ENCODE results near the gene SLCO2B1. TPM values are rescaled to one million over a fixed set of nuclear protein-coding genes. Genes with fewer than 3 reads are reported as not detected.

Gene SLCO2B1
- total RNA-seq, 2 experiments from 2014 or later, result not detected

DNA sequence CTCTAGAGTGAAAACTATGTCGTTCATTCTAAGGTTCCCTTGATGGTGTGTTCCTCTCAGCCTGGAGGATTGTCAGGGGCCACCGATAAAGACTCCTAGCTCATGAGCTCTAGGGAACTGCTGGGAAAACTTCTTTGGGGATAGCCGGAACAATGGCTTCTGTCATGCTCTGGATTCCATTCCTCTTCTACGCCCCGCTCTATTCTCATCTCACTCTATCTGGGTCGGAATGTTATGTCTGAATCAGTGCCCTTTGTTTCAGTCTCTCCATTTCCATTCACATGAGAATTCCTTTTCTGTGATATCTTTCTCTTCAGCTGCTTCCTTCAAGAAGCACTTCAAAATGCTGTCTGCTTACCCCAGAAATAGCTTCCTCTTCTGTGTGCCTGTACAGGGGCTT, 16.9 kb upstream of the SLCO2B1 start:
- DNase-seq (no peak), ATAC-seq (no peak)
- no peaks in the 10 kb centered on the region for H3K9me3 Mint-ChIP-seq (ENCODE audit: insufficient read depth)
- no peaks in the 10 kb centered on the region for H3K36me3 Mint-ChIP-seq (ENCODE audit: low read depth)
- H3K27ac Mint-ChIP-seq, result no peak overlapping the region
- H3K4me1 Mint-ChIP-seq (ENCODE audit: low read depth), result no peaks in the 10 kb centered on the region
- H3K27me3 Mint-ChIP-seq (ENCODE audit: low read depth), result peaks cover 29% of the 10 kb centered on the region
- CTCF ChIA-PET, result interaction anchor here (0.7 to 2.9 kb wide), 5 partner anchors 10 to 204 kb away, joined by 3 to 15 read pairs (median 8); no protein-coding TSS in a partner anchor
- no peak overlapping the region for H3K4me3 Mint-ChIP-seq
- POLR2A ChIA-PET, result interaction anchor here (0.6 kb wide), 1 partner anchor 124 kb away, joined by 3 read pairs; no protein-coding TSS in a partner anchor

DNA sequence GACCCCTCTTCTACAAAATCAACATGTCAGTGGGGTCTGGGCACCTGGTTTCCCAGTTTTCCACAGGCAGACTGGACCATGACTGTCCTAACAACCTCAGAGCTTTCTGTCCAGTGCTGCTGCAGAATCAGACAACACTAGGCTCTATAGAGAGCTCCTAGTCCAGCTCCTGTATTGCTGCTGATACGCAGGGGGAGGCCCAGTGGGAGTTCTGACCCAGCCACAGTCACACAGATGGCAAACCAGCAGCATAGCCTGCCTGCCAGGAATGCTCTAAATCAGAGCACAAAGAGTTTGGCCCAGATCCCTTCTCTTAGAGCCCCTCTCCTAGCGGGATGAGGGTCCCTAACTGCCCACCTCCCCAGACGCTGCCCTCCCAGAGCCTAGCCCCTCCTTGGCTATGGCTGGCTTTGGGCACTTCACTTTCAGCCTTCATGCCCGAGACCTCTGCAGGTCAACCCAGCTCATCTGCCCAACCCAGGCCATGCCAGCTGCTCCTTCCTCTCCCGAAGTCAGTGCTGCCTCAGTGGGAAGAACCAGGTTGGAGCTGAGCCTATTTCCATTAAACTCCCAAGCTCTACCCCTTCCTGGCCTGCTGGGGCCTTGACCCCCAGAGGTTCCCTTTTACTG, 15.8 kb upstream of the SLCO2B1 start:
- no peak for DNase-seq
- ChIA-PET POLR2A (no interaction called here), CTCF (interaction anchor here (2.2 to 2.9 kb wide), 3 partner anchors 8 to 113 kb away, joined by 8 to 15 read pairs (median 9); no protein-coding TSS in a partner anchor)
- no peaks in the 10 kb centered on the region for H3K36me3 Mint-ChIP-seq (ENCODE audit: low read depth)
- no peak for ATAC-seq
- H3K9me3 Mint-ChIP-seq (ENCODE audit: insufficient read depth), result no peaks in the 10 kb centered on the region
- H3K4me3 Mint-ChIP-seq, result no peak overlapping the region
- no peaks in the 10 kb centered on the region for H3K4me1 Mint-ChIP-seq (ENCODE audit: low read depth)
- peaks cover 30% of the 10 kb centered on the region for H3K27me3 Mint-ChIP-seq (ENCODE audit: low read depth)
- H3K27ac Mint-ChIP-seq, result no peak overlapping the region

DNA sequence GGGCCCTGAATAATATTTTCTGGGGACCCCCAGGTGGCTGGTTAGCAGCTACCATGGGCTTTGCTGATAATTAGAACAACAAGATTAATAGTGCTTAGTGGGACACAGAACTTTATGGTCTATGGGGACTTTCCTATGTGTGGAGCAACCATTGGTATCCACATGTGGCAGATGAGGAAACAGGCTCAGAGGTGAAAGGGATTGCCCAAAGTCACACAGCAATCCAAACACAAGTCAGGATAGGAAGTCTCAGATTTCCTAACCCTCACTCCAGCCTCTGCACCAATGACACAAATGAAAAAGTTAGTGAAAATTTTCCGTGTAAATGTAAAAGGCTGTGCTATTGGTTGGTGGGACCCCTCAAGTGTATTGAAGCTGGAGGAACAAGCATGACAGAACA, 15.3 kb upstream of the SLCO2B1 start:
- H3K36me3 Mint-ChIP-seq (ENCODE audit: low read depth), result no peaks in the 10 kb centered on the region
- no peak for ATAC-seq
- H3K27me3 Mint-ChIP-seq (ENCODE audit: low read depth), result peaks cover 30% of the 10 kb centered on the region
- ChIA-PET POLR2A (no interaction called here), CTCF (interaction anchor here (2.2 to 2.9 kb wide), 3 partner anchors 8 to 113 kb away, joined by 8 to 15 read pairs (median 9); no protein-coding TSS in a partner anchor)
- H3K4me3 Mint-ChIP-seq, result no peak overlapping the region
- no peak overlapping the region for H3K27ac Mint-ChIP-seq
- DNase-seq, result no peak
- no peaks in the 10 kb centered on the region for H3K9me3 Mint-ChIP-seq (ENCODE audit: insufficient read depth)
- peaks cover 3% of the 10 kb centered on the region for H3K4me1 Mint-ChIP-seq (ENCODE audit: low read depth)

DNA sequence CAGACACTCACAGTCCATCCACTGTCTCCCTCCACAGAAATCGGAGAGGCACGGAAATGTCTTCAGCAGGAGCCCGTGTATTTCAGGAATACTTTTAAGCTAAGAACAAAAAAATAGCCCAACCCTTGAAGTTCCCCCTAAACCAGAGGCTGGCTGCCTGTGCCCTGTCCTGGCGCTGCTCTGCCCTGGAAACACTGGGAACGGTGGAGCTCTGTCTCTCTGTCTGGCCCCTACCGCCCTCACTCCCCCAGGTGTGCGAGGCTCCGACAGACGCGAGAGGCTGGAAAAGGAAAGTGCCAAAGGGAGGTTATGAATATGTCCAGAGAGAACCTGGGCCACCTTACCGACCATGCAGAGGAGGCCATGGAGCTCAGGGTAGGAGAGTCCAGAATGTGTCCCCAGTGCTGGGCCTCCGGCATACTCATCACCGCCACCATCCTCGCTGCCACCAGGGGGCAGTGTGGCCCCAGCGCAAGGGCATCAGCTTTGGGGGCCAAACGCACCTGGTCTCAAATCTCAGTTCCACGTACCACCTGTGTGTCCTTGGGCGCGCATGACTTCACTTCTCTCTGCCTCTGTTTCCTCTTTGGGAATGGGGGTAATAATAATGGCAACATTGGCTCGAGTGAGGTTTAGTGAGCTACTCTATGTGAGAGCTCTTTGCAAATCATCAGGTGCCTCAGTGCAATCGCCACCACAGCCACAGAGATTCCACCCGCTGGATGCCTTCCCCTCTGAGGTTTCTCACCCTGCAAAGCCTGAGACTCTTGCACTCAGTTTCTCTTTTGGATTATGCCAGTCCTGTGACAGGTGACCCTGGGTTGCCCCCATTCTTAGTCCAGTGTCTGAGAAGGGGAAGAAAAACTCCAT, 10.4 kb upstream of the SLCO2B1 start:
- H3K27me3 Mint-ChIP-seq (ENCODE audit: low read depth), result peaks cover 20% of the 10 kb centered on the region
- H3K9me3 Mint-ChIP-seq (ENCODE audit: insufficient read depth), result no peaks in the 10 kb centered on the region
- no peaks in the 10 kb centered on the region for H3K36me3 Mint-ChIP-seq (ENCODE audit: low read depth)
- H3K27ac Mint-ChIP-seq, result no peak overlapping the region
- peak; percentile 57 for ATAC-seq
- peak; percentile 86 for DNase-seq
- POLR2A ChIA-PET, result interaction anchor here (0.8 to 1.3 kb wide), 2 partner anchors 35 to 208 kb away, joined by 3 read pairs; no protein-coding TSS in a partner anchor
- H3K4me1 Mint-ChIP-seq (ENCODE audit: low read depth), result peaks cover 49% of the 10 kb centered on the region
- H3K4me3 Mint-ChIP-seq, result no peak overlapping the region
- CTCF ChIA-PET, result interaction anchor here (0.7 to 15.6 kb wide), 54 partner anchors 10 to 454 kb away, joined by 3 to 538 read pairs (median 5); partner anchors contain the start of genes SLCO2B1 and TPBGL

DNA sequence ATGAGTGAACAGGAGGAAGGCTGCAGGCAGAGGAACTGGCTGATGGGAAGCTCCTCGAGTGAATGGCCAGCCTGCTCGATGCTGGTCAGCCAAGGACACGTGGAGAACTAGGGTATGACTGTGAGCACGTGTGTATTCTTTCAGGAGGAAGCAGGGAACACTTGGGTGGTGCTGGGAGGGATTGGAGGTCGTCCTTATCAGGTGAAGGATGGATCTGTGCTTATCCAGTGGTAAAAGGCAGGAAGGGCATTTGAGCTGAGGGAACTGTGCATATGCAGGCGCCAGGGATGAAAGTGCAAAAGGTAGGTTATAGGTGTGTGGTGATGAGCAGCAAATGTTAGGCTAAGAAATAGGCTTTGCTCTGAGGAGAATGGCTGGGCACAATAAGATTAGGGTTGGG, 9.7 kb upstream of the SLCO2B1 start:
- H3K27ac Mint-ChIP-seq, result no peak overlapping the region

DNA sequence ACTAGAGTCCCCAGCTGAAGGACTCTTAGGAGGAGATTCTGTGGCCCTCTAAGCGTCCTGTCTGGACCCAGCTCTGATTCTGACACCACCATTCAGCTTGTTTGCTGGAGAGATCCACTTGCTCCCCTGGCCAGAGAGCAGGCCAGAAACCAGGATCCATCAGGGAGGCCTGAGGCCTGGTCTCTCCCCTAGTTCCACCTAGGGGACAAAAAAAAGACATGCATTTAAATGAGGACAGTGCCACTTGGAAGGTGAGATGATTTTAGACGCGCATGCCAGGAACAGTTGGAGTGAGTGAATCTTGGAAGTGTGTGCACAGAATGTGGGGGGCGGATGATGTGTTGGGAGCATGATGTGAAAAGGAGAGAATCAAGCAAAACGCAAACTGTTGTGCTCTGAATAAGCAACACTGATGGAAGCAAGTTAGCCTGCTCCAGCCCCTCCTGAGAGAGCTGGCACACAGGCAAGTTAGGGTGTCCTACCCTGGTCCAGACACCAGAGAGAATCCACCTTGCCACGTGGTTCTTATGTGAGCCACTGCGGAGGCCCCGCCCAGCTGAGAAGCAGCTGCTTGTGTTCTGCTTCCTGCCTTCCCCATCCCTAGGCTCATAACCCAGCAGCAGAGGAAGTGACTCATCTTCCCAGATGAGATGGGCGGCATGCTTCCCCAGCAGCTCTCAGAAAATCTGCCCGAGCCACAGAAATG, 8.0 kb upstream of the SLCO2B1 start:
- peak overlapping the region; percentile 42 for H3K4me3 Mint-ChIP-seq

More for the DNA sequence above, 9.7 kb upstream of the SLCO2B1 start:
- Mint-ChIP-seq H3K4me3 (no peak overlapping the region), H3K27me3 (ENCODE audit: low read depth) (peaks cover 24% of the 10 kb centered on the region), H3K36me3 (ENCODE audit: low read depth) (no peaks in the 10 kb centered on the region), H3K4me1 (ENCODE audit: low read depth) (peaks cover 50% of the 10 kb centered on the region), H3K9me3 (ENCODE audit: insufficient read depth) (no peaks in the 10 kb centered on the region)
- ATAC-seq (no peak), DNase-seq (no peak)
- ChIA-PET CTCF (interaction anchor here (0.8 to 15.6 kb wide), 45 partner anchors 9 to 453 kb away, joined by 3 to 538 read pairs (median 7); partner anchors contain the start of genes SLCO2B1 and TPBGL), POLR2A (interaction anchor here (0.8 to 1.3 kb wide), 2 partner anchors 34 to 209 kb away, joined by 3 read pairs; no protein-coding TSS in a partner anchor)

DNA sequence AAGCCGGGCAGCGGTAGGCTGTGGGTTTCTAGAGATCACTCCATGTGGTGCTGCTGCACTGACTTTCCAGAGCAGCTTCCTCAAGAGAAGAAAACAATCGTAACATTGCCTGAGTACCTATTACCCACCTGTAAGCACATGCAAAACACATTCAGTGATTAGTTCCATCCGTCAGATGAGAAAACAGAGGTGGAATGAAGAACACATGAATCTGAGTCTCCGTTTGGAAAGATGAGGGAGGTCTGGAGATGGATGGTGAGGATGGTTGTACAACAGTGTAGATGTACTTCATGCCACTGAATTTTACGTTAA, 7.5 kb upstream of the SLCO2B1 start:
- peaks cover 17% of the 10 kb centered on the region for H3K27me3 Mint-ChIP-seq (ENCODE audit: low read depth)
- ChIA-PET POLR2A (interaction anchor here (0.9 kb wide), 1 partner anchor 99 kb away, joined by 5 read pairs; no protein-coding TSS in a partner anchor), CTCF (interaction anchor here (0.7 to 15.6 kb wide), 21 partner anchors 9 to 217 kb away, joined by 3 to 538 read pairs (median 6); partner anchors contain the start of genes NEU3 and TPBGL)
- H3K4me3 Mint-ChIP-seq, result peak overlapping the region; percentile 42
- H3K27ac Mint-ChIP-seq, result peak overlapping the region; percentile 89
- H3K4me1 Mint-ChIP-seq (ENCODE audit: low read depth), result peaks cover 63% of the 10 kb centered on the region
- no peak for ATAC-seq
- no peaks in the 10 kb centered on the region for H3K36me3 Mint-ChIP-seq (ENCODE audit: low read depth)
- DNase-seq, result no peak
- H3K9me3 Mint-ChIP-seq (ENCODE audit: insufficient read depth), result no peaks in the 10 kb centered on the region

More for the DNA sequence above, 8.0 kb upstream of the SLCO2B1 start:
- ChIA-PET CTCF (interaction anchor here (0.5 to 15.6 kb wide), 23 partner anchors 8 to 217 kb away, joined by 3 to 538 read pairs (median 5); partner anchors contain the start of genes NEU3 and TPBGL), POLR2A (interaction anchor here (0.9 kb wide), 1 partner anchor 99 kb away, joined by 5 read pairs; no protein-coding TSS in a partner anchor)
- DNase-seq (peak; percentile 86), ATAC-seq (peak; percentile 86)
- H3K36me3 Mint-ChIP-seq (ENCODE audit: low read depth), result no peaks in the 10 kb centered on the region
- peaks cover 58% of the 10 kb centered on the region for H3K4me1 Mint-ChIP-seq (ENCODE audit: low read depth)
- H3K27ac Mint-ChIP-seq, result peak overlapping the region; percentile 89
- H3K27me3 Mint-ChIP-seq (ENCODE audit: low read depth), result peaks cover 22% of the 10 kb centered on the region
- no peaks in the 10 kb centered on the region for H3K9me3 Mint-ChIP-seq (ENCODE audit: insufficient read depth)

DNA sequence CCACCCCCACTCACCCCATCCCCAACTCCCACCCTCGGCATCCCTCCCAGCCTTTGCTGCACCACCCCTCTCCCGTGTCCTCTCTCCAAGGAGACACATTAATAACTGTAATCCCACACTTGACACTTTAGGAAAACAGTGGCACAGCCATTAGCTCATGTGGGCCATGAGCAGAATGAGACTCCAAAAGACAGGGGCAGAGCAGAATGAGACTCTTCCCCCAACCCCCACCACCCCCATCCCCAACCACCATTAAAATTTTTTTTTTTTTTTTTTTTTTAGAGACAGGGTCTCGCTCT, 6.2 kb upstream of the SLCO2B1 start:
- H3K9me3 Mint-ChIP-seq (ENCODE audit: insufficient read depth), result no peaks in the 10 kb centered on the region
- DNase-seq, result no peak
- H3K4me1 Mint-ChIP-seq (ENCODE audit: low read depth), result peaks cover 67% of the 10 kb centered on the region
- peaks cover 11% of the 10 kb centered on the region for H3K27me3 Mint-ChIP-seq (ENCODE audit: low read depth)
- ChIA-PET CTCF (interaction anchor here (0.6 to 15.6 kb wide), 8 partner anchors 10 to 131 kb away, joined by 3 to 538 read pairs (median 12); partner anchors contain the start of gene TPBGL), POLR2A (no interaction called here)
- ATAC-seq, result no peak
- H3K36me3 Mint-ChIP-seq (ENCODE audit: low read depth), result no peaks in the 10 kb centered on the region
- H3K27ac Mint-ChIP-seq, result no peak overlapping the region
- H3K4me3 Mint-ChIP-seq, result no peak overlapping the region

DNA sequence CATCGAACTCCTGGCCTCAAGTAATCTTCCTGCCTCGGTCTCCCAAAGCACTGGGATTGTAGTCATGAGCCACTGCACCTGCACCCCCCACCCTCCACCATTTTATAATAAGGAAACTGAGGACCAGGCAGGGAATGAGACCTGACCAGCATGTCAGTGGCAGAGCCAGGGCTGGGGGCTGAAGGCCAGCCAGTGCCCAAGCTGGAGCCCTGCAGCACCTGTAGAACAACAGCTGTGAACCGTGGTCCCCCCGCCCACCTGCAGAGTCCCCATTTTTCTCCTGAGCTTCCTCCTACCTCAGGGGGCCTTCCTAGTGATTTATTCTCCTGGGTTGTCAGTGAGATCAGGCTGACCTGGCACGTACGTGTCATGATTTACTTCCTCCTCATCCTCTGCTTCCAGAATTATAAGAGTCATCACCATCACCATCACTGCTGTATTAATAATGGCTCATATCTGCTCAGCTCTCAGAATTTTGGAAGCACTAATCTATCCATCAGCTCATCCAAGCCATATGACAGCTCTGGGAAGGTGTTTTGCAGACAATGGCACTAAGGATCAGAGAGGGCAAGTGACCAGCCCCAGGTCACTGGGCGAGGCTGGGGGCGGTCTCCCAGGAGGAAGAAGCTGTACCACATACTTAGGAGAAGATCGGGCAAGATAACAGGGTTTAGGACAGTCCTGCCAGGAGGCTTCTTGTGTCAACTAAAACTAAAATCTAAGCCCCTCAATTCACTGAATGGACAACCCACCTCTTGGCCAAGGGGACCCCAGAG, 5.5 kb upstream of the SLCO2B1 start:
- POLR2A ChIA-PET, result no interaction called here
- peaks cover 66% of the 10 kb centered on the region for H3K4me1 Mint-ChIP-seq (ENCODE audit: low read depth)
- H3K27me3 Mint-ChIP-seq (ENCODE audit: low read depth), result peaks cover 13% of the 10 kb centered on the region
- no peak overlapping the region for H3K27ac Mint-ChIP-seq
- DNase-seq (no peak), ATAC-seq (no peak)
- H3K9me3 Mint-ChIP-seq (ENCODE audit: insufficient read depth), result no peaks in the 10 kb centered on the region
- no peaks in the 10 kb centered on the region for H3K36me3 Mint-ChIP-seq (ENCODE audit: low read depth)
- H3K4me3 Mint-ChIP-seq, result no peak overlapping the region
- CTCF ChIA-PET, result interaction anchor here (0.6 to 15.6 kb wide), 10 partner anchors 8 to 215 kb away, joined by 3 to 538 read pairs (median 4); partner anchors contain the start of gene TPBGL

DNA sequence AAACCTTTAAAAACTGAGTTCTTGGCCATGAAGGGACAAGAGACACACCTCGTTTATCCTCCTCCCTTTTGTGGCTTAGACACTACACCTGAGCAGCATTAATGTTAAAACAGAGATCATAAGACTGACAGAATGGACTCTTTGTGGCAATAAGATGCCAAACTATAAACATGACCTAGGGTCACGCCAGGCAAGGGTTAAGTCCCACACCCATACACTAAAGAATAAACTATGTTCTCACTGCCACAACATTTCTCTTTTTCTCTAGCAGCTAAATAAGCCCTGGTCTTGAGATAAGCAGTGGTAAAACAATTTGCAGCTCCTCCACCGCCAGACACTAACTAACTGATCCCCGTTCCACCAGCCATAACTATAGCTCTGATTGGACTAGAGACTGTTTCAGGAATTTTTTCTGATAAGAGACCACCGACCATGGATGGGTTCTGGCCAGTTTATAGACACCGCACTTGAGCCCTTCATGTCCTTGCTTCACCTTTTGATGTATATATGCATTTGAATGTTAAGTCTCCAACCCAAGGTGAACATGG, 4.9 kb upstream of the SLCO2B1 start:
- ATAC-seq (no peak), DNase-seq (no peak)
- CTCF ChIA-PET, result interaction anchor here (0.7 to 15.6 kb wide), 7 partner anchors 9 to 216 kb away, joined by 3 to 538 read pairs (median 4); partner anchors contain the start of gene TPBGL
- peaks cover 19% of the 10 kb centered on the region for H3K27me3 Mint-ChIP-seq (ENCODE audit: low read depth)
- peaks cover 64% of the 10 kb centered on the region for H3K4me1 Mint-ChIP-seq (ENCODE audit: low read depth)
- H3K9me3 Mint-ChIP-seq (ENCODE audit: insufficient read depth), result no peaks in the 10 kb centered on the region
- H3K27ac Mint-ChIP-seq, result no peak overlapping the region
- no peak overlapping the region for H3K4me3 Mint-ChIP-seq
- no peaks in the 10 kb centered on the region for H3K36me3 Mint-ChIP-seq (ENCODE audit: low read depth)
- POLR2A ChIA-PET, result no interaction called here

Data from activated CD8-positive, alpha-beta T cell treated with anti-CD3 and anti-CD28 coated beads, Interleukin-2, amount 10 ng/mL, durations not matched to agents 7 days and 5 days (primary cell).